Chondrocyte (in vitro differentiated cells): Measurements from ENCODE around the gene PCDHGC4. TPM values are rescaled to one million over a fixed set of nuclear protein-coding genes. Genes with fewer than 3 reads are reported as not detected.

Source experiments
- DNase-seq: peaks from one replicate; pipeline ENCODE4 v3.0.0; 2021; ENCODE audit warnings: mixed read lengths, low spot score
- H3K27ac Mint-ChIP-seq: one replicate; pipeline ENCODE4 v1.8.0; 2021; ENCODE audit warnings: mild to moderate bottlenecking, moderate library complexity, mixed read lengths; ENCODE audit not compliant: unreplicated experiment
- H3K27me3 Mint-ChIP-seq: 2 replicates; pipeline ENCODE4 v1.8.0; 2021; ENCODE audit warnings: low read depth, mixed read lengths
- H3K36me3 Mint-ChIP-seq: 2 replicates; pipeline ENCODE4 v1.8.0; 2021; ENCODE audit warnings: low read depth, mixed read lengths
- H3K4me1 Mint-ChIP-seq: 2 replicates; pipeline ENCODE4 v1.8.0; 2021; ENCODE audit warnings: low read depth, mild to moderate bottlenecking, mixed read lengths
- H3K4me3 Mint-ChIP-seq: one replicate; pipeline ENCODE4 v1.8.0; 2021; ENCODE audit warnings: mild to moderate bottlenecking, moderate library complexity, mixed read lengths; ENCODE audit not compliant: unreplicated experiment
- H3K9me3 Mint-ChIP-seq: 2 replicates; pipeline ENCODE4 v1.8.0; 2021; ENCODE audit warnings: low read depth, mixed read lengths
- total RNA-seq: library from RNA; stranded (reverse); gene quantifications from 3 replicates; pipeline ENCODE4 v1.2.1, GENCODE V29; 2021
- TF ChIP-seq, protein P1 (sequence below): fragments of 200-600 bp; sonication (generic); IDR thresholded peaks from 2 replicates; pipeline ENCODE4 v1.5.0; 2021; ENCODE audit warnings: antibody characterized with exemption, mild to moderate bottlenecking, moderate library complexity

Gene PCDHGC4
- total RNA-seq, 1 donor from 2014 or later: 1.1 TPM

GRCh38 chr5:141490771-141491170 is 5.9 kb downstream of the PCDHGC4 start:
- Mint-ChIP-seq H3K36me3 (peaks cover 5% of the 10 kb centered on the region), H3K27ac (no peak overlapping the region), H3K4me3 (no peak overlapping the region), H3K4me1 (peaks cover 50% of the 10 kb centered on the region), H3K27me3 (no peaks in the 10 kb centered on the region), H3K9me3 (no peaks in the 10 kb centered on the region)
- no peak for DNase-seq
- TF ChIP-seq, protein P1, sequence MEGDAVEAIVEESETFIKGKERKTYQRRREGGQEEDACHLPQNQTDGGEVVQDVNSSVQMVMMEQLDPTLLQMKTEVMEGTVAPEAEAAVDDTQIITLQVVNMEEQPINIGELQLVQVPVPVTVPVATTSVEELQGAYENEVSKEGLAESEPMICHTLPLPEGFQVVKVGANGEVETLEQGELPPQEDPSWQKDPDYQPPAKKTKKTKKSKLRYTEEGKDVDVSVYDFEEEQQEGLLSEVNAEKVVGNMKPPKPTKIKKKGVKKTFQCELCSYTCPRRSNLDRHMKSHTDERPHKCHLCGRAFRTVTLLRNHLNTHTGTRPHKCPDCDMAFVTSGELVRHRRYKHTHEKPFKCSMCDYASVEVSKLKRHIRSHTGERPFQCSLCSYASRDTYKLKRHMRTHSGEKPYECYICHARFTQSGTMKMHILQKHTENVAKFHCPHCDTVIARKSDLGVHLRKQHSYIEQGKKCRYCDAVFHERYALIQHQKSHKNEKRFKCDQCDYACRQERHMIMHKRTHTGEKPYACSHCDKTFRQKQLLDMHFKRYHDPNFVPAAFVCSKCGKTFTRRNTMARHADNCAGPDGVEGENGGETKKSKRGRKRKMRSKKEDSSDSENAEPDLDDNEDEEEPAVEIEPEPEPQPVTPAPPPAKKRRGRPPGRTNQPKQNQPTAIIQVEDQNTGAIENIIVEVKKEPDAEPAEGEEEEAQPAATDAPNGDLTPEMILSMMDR: no peak

GRCh38 chr5:141491323-141492167 is 6.7 kb downstream of the PCDHGC4 start:
- H3K4me1 Mint-ChIP-seq: peaks cover 58% of the 10 kb centered on the region
- no peaks in the 10 kb centered on the region for H3K9me3 Mint-ChIP-seq
- H3K27me3 Mint-ChIP-seq: no peaks in the 10 kb centered on the region
- H3K27ac Mint-ChIP-seq: no peak overlapping the region
- TF ChIP-seq, protein P1: no peak
- H3K36me3 Mint-ChIP-seq: peaks cover 3% of the 10 kb centered on the region
- no peak for DNase-seq
- no peak overlapping the region for H3K4me3 Mint-ChIP-seq

GRCh38 chr5:141492168-141492885 is 7.5 kb downstream of the PCDHGC4 start:
- Mint-ChIP-seq H3K36me3 (peaks cover 3% of the 10 kb centered on the region), H3K4me1 (peaks cover 60% of the 10 kb centered on the region), H3K27me3 (no peaks in the 10 kb centered on the region), H3K27ac (no peak overlapping the region), H3K4me3 (no peak overlapping the region), H3K9me3 (no peaks in the 10 kb centered on the region)
- TF ChIP-seq, protein P1: no peak
- no peak for DNase-seq

- peaks cover 52% of the 10 kb centered on the region for H3K4me1 Mint-ChIP-seq
These were observed 8.9 kb downstream of the PCDHGC4 start for GRCh38 chr5:141493500-141494422.

More at GRCh38 chr5:141493500-141494422, 8.9 kb downstream of the PCDHGC4 start:
- Mint-ChIP-seq H3K9me3 (no peaks in the 10 kb centered on the region), H3K27ac (peak overlapping the region; percentile 86), H3K4me3 (peak overlapping the region; percentile 68), H3K27me3 (no peaks in the 10 kb centered on the region), H3K36me3 (peaks cover 7% of the 10 kb centered on the region)
- DNase-seq: no peak
- TF ChIP-seq, protein P1: no peak
